OCI-LY7 (cell line): ENCODE measurements around the gene TPSD1.

Experiments
- CTCF ChIP-seq: fragments of 200-600 bp; sonication (generic); conservative IDR thresholded peaks from 2 replicates; pipeline ENCODE4 v1.5.1; 2014; ENCODE audit warnings: mild to moderate bottlenecking, antibody characterized with exemption, low read length, moderate library complexity, mixed read lengths
- EZH2phosphoT487 ChIP-seq: fragments of 200-600 bp; sonication (generic); IDR thresholded peaks from 2 replicates; pipeline ENCODE4 v1.6.1; 2018; ENCODE audit warnings: low read depth, borderline replicate concordance, mild to moderate bottlenecking, mixed run types, antibody characterized with exemption, low read length, moderate library complexity, mixed read lengths

GRCh38 chr16:1256874-1257322 lies 1.0 kb downstream of the TPSD1 start:
- TF ChIP-seq CTCF: no peak
- no peak for TF ChIP-seq EZH2phosphoT487
